Measurements from ENCODE around the gene WDR86. TPM values are rescaled to one million over a fixed set of nuclear protein-coding genes. Genes with fewer than 3 reads are reported as not detected.

WDR86 gene
- total RNA-seq, 1 experiment from 2014 or later = 7.7 TPM

DNA sequence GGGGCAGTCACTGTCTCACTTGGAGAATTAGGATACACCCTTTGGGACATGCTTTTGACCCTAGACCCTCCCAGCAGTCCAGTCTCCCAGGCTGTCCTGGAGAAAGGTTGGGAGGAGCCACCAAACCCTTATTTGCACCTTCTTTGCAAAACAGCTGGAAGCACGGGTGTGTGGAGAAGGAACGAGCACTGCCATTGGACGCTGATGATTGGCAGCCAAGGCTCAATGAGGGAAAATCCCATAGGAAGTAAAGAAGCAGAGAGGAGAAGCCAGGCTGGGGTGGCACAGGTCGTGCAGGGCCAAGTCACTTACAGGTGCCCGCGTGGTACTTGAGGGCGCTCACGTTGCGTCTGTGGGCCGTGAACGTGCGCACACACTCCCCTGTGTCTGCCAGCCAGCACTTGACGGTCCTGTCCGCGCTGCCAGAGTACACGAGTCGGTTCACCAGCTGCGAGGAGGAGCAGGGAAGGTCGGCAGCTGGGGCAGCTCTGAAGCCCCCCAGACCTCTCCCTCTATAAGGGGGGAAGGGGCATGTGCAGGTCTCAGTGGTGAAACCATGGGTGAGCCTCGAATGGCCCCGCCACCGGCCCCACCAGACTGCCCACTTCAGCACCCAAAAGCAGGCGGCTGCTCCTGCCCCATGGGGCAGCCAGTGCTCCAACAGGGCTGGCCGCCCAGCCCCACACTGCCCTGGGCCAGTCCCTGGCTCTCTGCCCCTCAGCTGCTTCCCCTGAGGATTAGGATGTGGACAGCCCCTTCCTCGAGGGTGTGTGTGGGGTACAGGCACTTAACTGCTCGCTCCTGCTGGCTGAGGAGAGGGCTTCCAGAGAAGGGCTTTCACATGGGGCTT lies 24.8 kb downstream of the WDR86 start:
- Histone ChIP-seq H3K4me1 (replicated peaks; ENCODE audit: insufficient read depth) (peaks cover 8% of the 10 kb centered on the region), H3K4me3 (no peak overlapping the region), H2AFZ (no peak overlapping the region), H3K9me2 (ENCODE audit: insufficient read depth) (no peaks in the 10 kb centered on the region), H3K9me3 (ENCODE audit: insufficient read depth, low read depth) (no peaks in the 10 kb centered on the region), H3K36me3 (ENCODE audit: low read depth) (no peaks in the 10 kb centered on the region), H3K27me3 (ENCODE audit: insufficient read depth, low read depth) (no peaks in the 10 kb centered on the region), H3K4me2 (no peak overlapping the region), H3F3A (ENCODE audit: insufficient read depth, low read depth) (no peaks in the 10 kb centered on the region), H3K79me2 (ENCODE audit: low read depth) (no peaks in the 10 kb centered on the region), H4K20me1 (ENCODE audit: insufficient read depth) (no peaks in the 10 kb centered on the region), H3K27ac (no peak overlapping the region)
- no peak for DNase-seq
- ChIA-PET POLR2A (ENCODE audit: unreplicated experiment) (no interaction called here), CTCF (no interaction called here)
- intact Hi-C loops (cut with micrococcal nuclease; ENCODE audit: unreplicated experiment) = no loop called here
- TF ChIP-seq CTCF (conservative IDR thresholded peaks at IDR 0.05) = no peak
- TF ChIP-seq EZH2 (IDR thresholded peaks at IDR 0.05; ENCODE audit: low read depth) = no peak
- no TSS peak for BruUV-seq (replicated peaks)

- Histone ChIP-seq H3K36me3 (ENCODE audit: low read depth) (no peaks in the 10 kb centered on the region), H3K4me3 (no peak overlapping the region), H3K4me2 (no peak overlapping the region), H3K9me3 (ENCODE audit: insufficient read depth, low read depth) (no peaks in the 10 kb centered on the region), H3K9me2 (ENCODE audit: insufficient read depth) (no peaks in the 10 kb centered on the region), H4K20me1 (ENCODE audit: insufficient read depth) (no peaks in the 10 kb centered on the region), H2AFZ (no peak overlapping the region), H3K79me2 (ENCODE audit: low read depth) (no peaks in the 10 kb centered on the region), H3K4me1 (replicated peaks; ENCODE audit: insufficient read depth) (peaks cover 8% of the 10 kb centered on the region), H3K27me3 (ENCODE audit: insufficient read depth, low read depth) (no peaks in the 10 kb centered on the region), H3F3A (ENCODE audit: insufficient read depth, low read depth) (peaks cover 3% of the 10 kb centered on the region; the same call in 1 of the 2 replicates), H3K27ac (no peak overlapping the region)
- intact Hi-C loops (cut with micrococcal nuclease; ENCODE audit: unreplicated experiment) = no loop called here
- no peak for DNase-seq
- BruUV-seq (replicated peaks) = no TSS peak
- CTCF ChIA-PET = no interaction called here
- no peak for TF ChIP-seq CTCF (conservative IDR thresholded peaks at IDR 0.05)
- TF ChIP-seq EZH2 (IDR thresholded peaks at IDR 0.05; ENCODE audit: low read depth) = no peak
- POLR2A ChIA-PET (ENCODE audit: unreplicated experiment) = no interaction called here
These were observed 25.5 kb downstream of the WDR86 start for GRCh38 chr7:151384352-151384697.

GRCh38 chr7:151383638-151384351 lies 26.0 kb downstream of the WDR86 start:
- H3K36me3 ChIP-seq (ENCODE audit: low read depth) = no peaks in the 10 kb centered on the region
- no peaks in the 10 kb centered on the region for H4K20me1 ChIP-seq (ENCODE audit: insufficient read depth)
- intact Hi-C loops (cut with micrococcal nuclease; ENCODE audit: unreplicated experiment) = no loop called here
- no peak overlapping the region for H2AFZ ChIP-seq
- no peak overlapping the region for H3K27ac ChIP-seq
- no peaks in the 10 kb centered on the region for H3K27me3 ChIP-seq (ENCODE audit: insufficient read depth, low read depth)
- POLR2A ChIA-PET (ENCODE audit: unreplicated experiment) = interaction anchor here (0.7 kb wide), 1 partner anchor 317 kb away, joined by 7 read pairs; no protein-coding TSS in a partner anchor
- H3F3A ChIP-seq (ENCODE audit: insufficient read depth, low read depth) = peaks cover 5% of the 10 kb centered on the region; the same call in 1 of the 2 replicates
- no peaks in the 10 kb centered on the region for H3K9me3 ChIP-seq (ENCODE audit: insufficient read depth, low read depth)
- no peak overlapping the region for H3K4me3 ChIP-seq
- H3K4me2 ChIP-seq = no peak overlapping the region
- TF ChIP-seq EZH2 (IDR thresholded peaks at IDR 0.05; ENCODE audit: low read depth) = no peak
- no peak for TF ChIP-seq CTCF (conservative IDR thresholded peaks at IDR 0.05)
- BruUV-seq (replicated peaks) = no TSS peak
- DNase-seq = no peak
- H3K79me2 ChIP-seq (ENCODE audit: low read depth) = no peaks in the 10 kb centered on the region
- H3K4me1 ChIP-seq (replicated peaks; ENCODE audit: insufficient read depth) = peaks cover 8% of the 10 kb centered on the region
- CTCF ChIA-PET = interaction anchor here (0.6 kb wide), 1 partner anchor 34 kb away, joined by 5 read pairs; no protein-coding TSS in a partner anchor
- H3K9me2 ChIP-seq (ENCODE audit: insufficient read depth) = no peaks in the 10 kb centered on the region
